HG03354 (cell line): Measurements from ENCODE around the gene SMC5.

Source experiments
- ATAC-seq: cut with Tn5 transposase; IDR thresholded peaks from one replicate; pipeline ENCODE4 v1.9.1; 2021; ENCODE audit warnings: mild to moderate bottlenecking; ENCODE audit not compliant: unreplicated experiment, poor library complexity, severe bottlenecking

The SMC5 gene

GRCh38 chr9:70352356-70352755 lies 93.6 kb downstream of the SMC5 start:
- ATAC-seq = no peak

DNA sequence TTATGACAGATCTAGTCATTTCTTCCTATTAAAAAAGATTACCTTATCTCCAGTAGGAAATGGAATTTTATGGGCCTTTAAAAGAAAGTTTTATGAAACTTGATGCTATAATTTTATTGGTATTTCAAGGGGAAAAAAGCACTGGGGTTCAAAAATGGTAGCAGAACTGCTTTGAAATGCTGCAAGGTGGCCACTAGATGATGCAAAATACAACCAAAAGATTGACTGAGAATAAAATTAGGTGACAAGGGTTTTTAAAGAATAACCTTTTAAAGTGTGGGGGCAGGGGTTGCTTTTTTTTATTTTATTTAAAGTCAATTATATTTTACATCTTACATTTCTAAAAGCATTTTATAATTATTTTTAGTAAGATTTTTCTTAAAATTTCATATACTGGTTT lies 94.0 kb downstream of the SMC5 start:
- ATAC-seq = no peak

GRCh38 chr9:70355801-70356200 lies 97.0 kb downstream of the SMC5 start:
- ATAC-seq = no peak

DNA sequence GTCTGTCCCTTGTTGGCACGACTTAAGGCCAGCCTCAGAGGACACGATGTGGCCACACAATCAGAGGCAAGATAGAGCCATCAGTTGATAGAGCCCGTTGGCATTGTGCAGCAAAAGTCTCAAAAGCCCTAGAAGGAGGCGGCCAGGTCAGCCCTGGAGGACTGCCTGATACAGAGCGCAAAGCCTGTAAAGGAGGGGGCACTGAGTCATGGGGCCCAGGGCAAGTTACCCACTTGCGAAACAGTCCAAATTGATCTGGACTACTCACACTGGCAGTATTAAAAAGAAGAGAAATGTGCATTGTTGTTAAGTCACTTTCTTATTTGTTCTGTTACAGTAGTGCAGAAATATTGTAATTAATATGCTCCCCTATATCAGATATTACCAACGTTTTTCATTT lies 104.2 kb downstream of the SMC5 start:
- ATAC-seq = no peak

GRCh38 chr9:70363760-70364159 lies 105.0 kb downstream of the SMC5 start:
- no peak for ATAC-seq

GRCh38 chr9:70367305-70367930 lies 108.6 kb downstream of the SMC5 start:
- ATAC-seq = no peak

DNA sequence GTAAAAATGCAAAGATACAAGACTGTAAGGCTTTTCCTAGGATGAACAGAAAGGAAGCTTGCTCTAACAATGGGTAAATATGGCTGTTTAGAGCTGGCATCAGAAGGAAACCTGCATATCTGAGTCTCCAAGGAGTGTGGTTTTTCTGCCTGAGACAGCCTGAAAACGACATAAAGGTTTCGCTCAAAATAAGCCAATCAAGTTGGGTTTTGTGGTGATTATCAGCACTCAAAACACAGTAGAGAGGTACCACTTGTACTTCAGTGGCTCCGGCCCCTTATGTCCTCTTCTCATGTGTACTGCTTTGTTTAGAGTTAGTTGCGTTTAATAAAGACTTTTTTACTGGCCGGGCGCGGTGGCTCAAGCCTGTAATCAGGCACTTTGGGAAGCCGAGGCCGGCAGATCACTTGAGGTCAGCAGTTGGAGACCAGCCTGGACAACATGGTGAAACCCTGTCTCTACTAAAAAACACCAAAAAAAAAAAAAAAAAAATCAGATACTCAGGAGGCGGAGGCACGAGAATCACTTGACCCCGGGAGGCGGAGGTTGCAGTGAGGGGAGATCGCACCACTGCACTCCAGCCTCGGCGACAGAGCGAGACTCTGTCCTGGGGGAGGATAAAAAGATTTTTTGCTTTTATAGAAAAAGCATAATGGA lies 116.3 kb downstream of the SMC5 start:
- ATAC-seq = no peak

DNA sequence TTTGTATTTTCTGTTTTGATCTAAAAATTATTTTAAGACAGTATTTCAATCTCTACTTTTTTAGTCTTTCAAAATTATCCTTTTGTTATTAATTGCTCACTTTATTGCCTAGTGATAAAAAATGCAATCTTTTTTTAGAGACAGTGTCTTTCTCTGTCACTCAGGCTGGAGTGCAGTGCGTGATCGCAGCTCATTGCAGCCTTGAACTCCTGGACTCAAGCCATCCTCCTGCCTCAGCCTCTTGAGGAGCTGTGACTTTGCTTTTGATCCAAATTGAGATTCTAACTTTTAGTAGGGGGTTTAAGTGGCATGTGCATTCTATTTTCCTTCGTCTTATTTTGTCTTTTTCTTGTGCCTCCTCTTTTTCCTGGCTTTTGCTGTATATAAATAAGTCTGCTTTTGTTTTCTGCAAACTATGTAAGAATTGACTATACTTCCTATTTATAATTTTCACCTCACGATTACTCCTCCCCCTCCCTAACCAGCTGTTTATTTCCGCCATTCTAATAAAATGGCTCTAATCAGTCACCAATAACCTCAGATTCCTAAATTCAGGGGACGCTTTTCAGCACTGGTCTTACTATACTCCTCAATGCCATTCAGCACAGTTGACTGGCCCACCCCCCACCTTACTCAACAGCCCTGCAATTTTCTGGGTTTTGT lies 123.4 kb downstream of the SMC5 start:
- ATAC-seq = no peak

GRCh38 chr9:70382709-70383605 lies 124.2 kb downstream of the SMC5 start:
- no peak for ATAC-seq

- no peak for ATAC-seq
Observed at GRCh38 chr9:70385426-70385825, 126.6 kb downstream of the SMC5 start.

GRCh38 chr9:70387663-70388062 lies 128.9 kb downstream of the SMC5 start:
- no peak for ATAC-seq

DNA sequence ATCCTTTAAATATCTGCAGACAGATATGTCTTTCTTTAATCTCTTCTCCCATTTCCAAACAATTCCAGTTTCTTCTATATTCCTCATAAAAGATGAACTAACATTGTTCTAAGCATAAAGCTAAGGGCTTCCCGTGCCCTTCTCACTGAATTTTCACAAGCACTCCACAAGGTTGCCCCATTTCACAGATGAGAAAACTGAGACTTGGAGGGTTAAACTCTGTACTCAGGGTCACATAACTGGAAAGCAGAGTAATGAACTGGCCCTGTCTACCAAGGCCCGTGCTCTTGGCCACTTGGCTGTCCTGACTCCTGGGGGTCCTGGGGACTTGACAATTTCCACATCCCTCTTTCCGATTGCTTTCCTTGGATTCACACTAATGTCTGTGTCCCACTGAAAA lies 130.4 kb downstream of the SMC5 start:
- ATAC-seq = no peak

- no peak for ATAC-seq
Observed at GRCh38 chr9:70389621-70390266, 131.0 kb downstream of the SMC5 start.

- ATAC-seq = no peak
Observed at GRCh38 chr9:70390933-70391341, 132.2 kb downstream of the SMC5 start.

- no peak for ATAC-seq
Observed at GRCh38 chr9:70392189-70392588, 133.4 kb downstream of the SMC5 start.

DNA sequence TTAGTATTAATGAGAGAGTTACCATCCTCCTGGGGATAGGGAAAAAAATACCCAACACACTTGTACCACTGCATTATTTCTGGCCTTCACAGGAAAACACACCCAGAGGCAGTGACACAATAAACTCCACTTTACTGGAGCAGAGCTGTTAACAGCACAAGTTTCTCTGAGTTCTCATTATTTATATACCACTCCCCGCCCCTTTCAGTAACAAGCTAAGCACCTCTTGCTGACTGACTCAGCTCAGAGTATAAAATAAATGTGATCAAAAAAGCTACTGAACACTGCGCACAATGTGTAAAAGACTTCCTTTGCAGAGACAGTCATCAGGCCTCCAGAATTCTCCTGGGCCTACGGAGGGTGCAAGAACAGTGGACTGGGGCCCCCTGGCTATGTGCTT lies 134.1 kb downstream of the SMC5 start:
- no peak for ATAC-seq

DNA sequence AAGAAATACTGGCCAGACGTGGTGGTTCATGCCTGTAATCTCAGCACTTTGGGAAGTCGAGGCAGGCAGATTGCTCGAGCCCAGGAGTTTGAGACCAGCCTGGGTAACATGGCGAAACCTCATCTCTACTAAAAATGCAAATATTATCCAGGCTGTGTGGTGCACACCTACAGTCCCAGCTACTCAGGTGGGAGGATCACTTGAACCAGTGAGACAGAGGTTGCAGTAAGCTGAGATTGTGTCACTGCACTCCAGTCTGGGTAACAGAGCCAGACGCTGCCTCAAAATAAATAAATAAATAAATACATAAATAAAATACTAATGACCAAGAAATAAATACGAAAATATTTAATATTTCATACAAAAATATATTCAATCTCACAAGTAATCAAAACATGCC lies 136.9 kb downstream of the SMC5 start:
- ATAC-seq = no peak

- peak; percentile 99 for ATAC-seq
Observed at GRCh38 chr9:70398145-70398556, 139.4 kb downstream of the SMC5 start.

- no peak for ATAC-seq
Observed at GRCh38 chr9:70399141-70399540, 140.4 kb downstream of the SMC5 start.
